HG03378 (cell line): Measurements from ENCODE around the gene GAS2L2.

Source experiments
- ATAC-seq: cut with Tn5 transposase; IDR thresholded peaks from one replicate; pipeline ENCODE4 v1.9.1; 2021; ENCODE audit warnings: mild to moderate bottlenecking, moderate library complexity; ENCODE audit not compliant: unreplicated experiment

The GAS2L2 gene

GRCh38 chr17:35752945-35753764 is at the start of gene GAS2L2:
Gene GAS2L2, minus strand, starts transcription at chr17:35753239. Its CDS starts 389 bp downstream, at chr17:35752850.
- no peak for ATAC-seq

- no peak for ATAC-seq
Measured at GRCh38 chr17:35801583-35802224, 48.7 kb upstream of the GAS2L2 start.

- no peak for ATAC-seq
Measured at GRCh38 chr17:35799942-35800341, 46.9 kb upstream of the GAS2L2 start.

- ATAC-seq: no peak
Measured at GRCh38 chr17:35797918-35798317, 44.9 kb upstream of the GAS2L2 start.

GRCh38 chr17:35797370-35797769 is 44.3 kb upstream of the GAS2L2 start:
- no peak for ATAC-seq

- ATAC-seq: no peak
Measured at GRCh38 chr17:35796942-35797341, 43.9 kb upstream of the GAS2L2 start.

- no peak for ATAC-seq
Measured at GRCh38 chr17:35795871-35796265, 42.8 kb upstream of the GAS2L2 start.

- no peak for ATAC-seq
Measured at GRCh38 chr17:35795007-35795870, 42.2 kb upstream of the GAS2L2 start, which contains the start of gene MMP28. Gene MMP28, minus strand, starts transcription at chr17:35795641. Its CDS starts 264 bp downstream, at chr17:35795377.

GRCh38 chr17:35793257-35793656 is 40.2 kb upstream of the GAS2L2 start:
- ATAC-seq: no peak

GRCh38 chr17:35791681-35792350 is 38.8 kb upstream of the GAS2L2 start:
- no peak for ATAC-seq

- ATAC-seq: no peak
Measured at GRCh38 chr17:35790841-35791240, 37.8 kb upstream of the GAS2L2 start.

GRCh38 chr17:35788477-35789368 is 35.7 kb upstream of the GAS2L2 start:
- ATAC-seq: no peak

- ATAC-seq: no peak
Measured at GRCh38 chr17:35786941-35787432, 33.9 kb upstream of the GAS2L2 start.

GRCh38 chr17:35784895-35785294 is 31.9 kb upstream of the GAS2L2 start:
- ATAC-seq: no peak

GRCh38 chr17:35780950-35781349 is 27.9 kb upstream of the GAS2L2 start:
- no peak for ATAC-seq

- ATAC-seq: no peak
Measured at GRCh38 chr17:35778641-35779196, 25.7 kb upstream of the GAS2L2 start.

GRCh38 chr17:35775583-35775982 is 22.5 kb upstream of the GAS2L2 start:
- no peak for ATAC-seq

- ATAC-seq: no peak
Measured at GRCh38 chr17:35775039-35775438, 22.0 kb upstream of the GAS2L2 start.

GRCh38 chr17:35774499-35774898 is 21.5 kb upstream of the GAS2L2 start:
- no peak for ATAC-seq
